ENCODE data around the gene ADD1.

ADD1 gene

GRCh38 chr4:2888886-2889285 lies 45.2 kb downstream of the ADD1 start:
- TF ChIP-seq, protein P1, sequence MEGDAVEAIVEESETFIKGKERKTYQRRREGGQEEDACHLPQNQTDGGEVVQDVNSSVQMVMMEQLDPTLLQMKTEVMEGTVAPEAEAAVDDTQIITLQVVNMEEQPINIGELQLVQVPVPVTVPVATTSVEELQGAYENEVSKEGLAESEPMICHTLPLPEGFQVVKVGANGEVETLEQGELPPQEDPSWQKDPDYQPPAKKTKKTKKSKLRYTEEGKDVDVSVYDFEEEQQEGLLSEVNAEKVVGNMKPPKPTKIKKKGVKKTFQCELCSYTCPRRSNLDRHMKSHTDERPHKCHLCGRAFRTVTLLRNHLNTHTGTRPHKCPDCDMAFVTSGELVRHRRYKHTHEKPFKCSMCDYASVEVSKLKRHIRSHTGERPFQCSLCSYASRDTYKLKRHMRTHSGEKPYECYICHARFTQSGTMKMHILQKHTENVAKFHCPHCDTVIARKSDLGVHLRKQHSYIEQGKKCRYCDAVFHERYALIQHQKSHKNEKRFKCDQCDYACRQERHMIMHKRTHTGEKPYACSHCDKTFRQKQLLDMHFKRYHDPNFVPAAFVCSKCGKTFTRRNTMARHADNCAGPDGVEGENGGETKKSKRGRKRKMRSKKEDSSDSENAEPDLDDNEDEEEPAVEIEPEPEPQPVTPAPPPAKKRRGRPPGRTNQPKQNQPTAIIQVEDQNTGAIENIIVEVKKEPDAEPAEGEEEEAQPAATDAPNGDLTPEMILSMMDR (IDR thresholded peaks at IDR 0.05; ENCODE audit: low read depth, low read length, missing control alignments) = no peak
- DNase-seq (ENCODE audit: low read depth) = no peak
- no peak overlapping the region for H3K4me3 ChIP-seq (ENCODE audit: low read depth, low read length)

GRCh38 chr4:2891294-2891693 lies 47.6 kb downstream of the ADD1 start:
- DNase-seq (ENCODE audit: low read depth) = peak; percentile 15
- TF ChIP-seq, protein P1 (IDR thresholded peaks at IDR 0.05; ENCODE audit: low read depth, low read length, missing control alignments) = no peak
- H3K4me3 ChIP-seq (ENCODE audit: low read depth, low read length) = no peak overlapping the region

GRCh38 chr4:2893772-2894171 lies 50.1 kb downstream of the ADD1 start:
- no peak overlapping the region for H3K4me3 ChIP-seq (ENCODE audit: low read depth, low read length)
- no peak for DNase-seq (ENCODE audit: low read depth)

DNA sequence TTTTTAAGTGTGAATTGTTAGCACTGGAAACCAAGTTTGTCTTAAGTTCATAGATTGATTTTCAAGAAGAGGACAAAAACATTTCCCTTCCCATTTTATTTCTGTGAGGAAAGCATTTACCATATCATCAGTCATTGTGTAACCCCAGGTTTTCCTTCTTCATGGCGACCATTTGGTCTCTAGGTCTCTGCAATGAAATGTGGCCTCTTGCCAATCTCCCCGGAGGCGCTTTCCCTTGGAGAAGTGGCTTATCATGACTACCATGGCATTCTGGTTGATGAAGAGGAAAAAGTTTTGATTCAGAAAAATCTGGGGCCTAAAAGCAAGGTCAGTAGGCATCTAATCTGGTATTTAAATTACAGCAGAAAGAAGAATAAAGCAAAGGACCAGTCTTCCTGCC lies 54.4 kb downstream of the ADD1 start:
- no peak for DNase-seq (ENCODE audit: low read depth)
- TF ChIP-seq, protein P1 (IDR thresholded peaks at IDR 0.05; ENCODE audit: low read depth, low read length, missing control alignments) = no peak
- H3K4me3 ChIP-seq (ENCODE audit: low read depth, low read length) = no peak overlapping the region

More at GRCh38 chr4:2893772-2894171, 50.1 kb downstream of the ADD1 start:
- TF ChIP-seq, protein P1 (IDR thresholded peaks at IDR 0.05; ENCODE audit: low read depth, low read length, missing control alignments) = no peak

GRCh38 chr4:2900741-2901140 lies 57.1 kb downstream of the ADD1 start:
- TF ChIP-seq, protein P1 (IDR thresholded peaks at IDR 0.05; ENCODE audit: low read depth, low read length, missing control alignments) = no peak
- no peak for DNase-seq (ENCODE audit: low read depth)
- H3K4me3 ChIP-seq (ENCODE audit: low read depth, low read length) = no peak overlapping the region

DNA sequence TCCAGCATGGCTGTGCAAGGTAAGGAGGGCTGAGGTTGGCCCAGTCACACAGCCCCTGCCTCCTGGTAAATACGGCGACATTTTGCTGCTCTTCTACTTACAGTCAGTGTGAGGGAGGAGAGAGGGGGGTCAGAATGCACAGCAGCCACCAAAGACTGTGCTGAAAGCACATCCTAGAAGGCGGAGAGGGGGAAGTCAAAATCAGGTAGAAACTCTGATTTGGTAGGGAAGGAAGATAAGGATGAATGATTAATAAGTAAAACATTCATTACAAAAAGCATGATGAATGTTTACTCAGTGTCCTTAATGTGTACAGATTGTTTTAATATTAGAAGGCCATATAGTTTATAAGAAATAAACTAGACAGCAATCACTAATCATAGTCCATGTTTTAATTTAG lies 57.5 kb downstream of the ADD1 start:
- no peak overlapping the region for H3K4me3 ChIP-seq (ENCODE audit: low read depth, low read length)
- no peak for DNase-seq (ENCODE audit: low read depth)
- TF ChIP-seq, protein P1 (IDR thresholded peaks at IDR 0.05; ENCODE audit: low read depth, low read length, missing control alignments) = no peak

GRCh38 chr4:2902126-2902525 lies 58.5 kb downstream of the ADD1 start:
- no peak for DNase-seq (ENCODE audit: low read depth)
- TF ChIP-seq, protein P1 (IDR thresholded peaks at IDR 0.05; ENCODE audit: low read depth, low read length, missing control alignments) = no peak
- no peak overlapping the region for H3K4me3 ChIP-seq (ENCODE audit: low read depth, low read length)

Measured in GM12864 (cell line).